Measurements from ENCODE around the gene RGL2.
A peak's percentile ranks its signal among the peaks of the same experiment; 100 is the strongest.

Gene RGL2

DNA sequence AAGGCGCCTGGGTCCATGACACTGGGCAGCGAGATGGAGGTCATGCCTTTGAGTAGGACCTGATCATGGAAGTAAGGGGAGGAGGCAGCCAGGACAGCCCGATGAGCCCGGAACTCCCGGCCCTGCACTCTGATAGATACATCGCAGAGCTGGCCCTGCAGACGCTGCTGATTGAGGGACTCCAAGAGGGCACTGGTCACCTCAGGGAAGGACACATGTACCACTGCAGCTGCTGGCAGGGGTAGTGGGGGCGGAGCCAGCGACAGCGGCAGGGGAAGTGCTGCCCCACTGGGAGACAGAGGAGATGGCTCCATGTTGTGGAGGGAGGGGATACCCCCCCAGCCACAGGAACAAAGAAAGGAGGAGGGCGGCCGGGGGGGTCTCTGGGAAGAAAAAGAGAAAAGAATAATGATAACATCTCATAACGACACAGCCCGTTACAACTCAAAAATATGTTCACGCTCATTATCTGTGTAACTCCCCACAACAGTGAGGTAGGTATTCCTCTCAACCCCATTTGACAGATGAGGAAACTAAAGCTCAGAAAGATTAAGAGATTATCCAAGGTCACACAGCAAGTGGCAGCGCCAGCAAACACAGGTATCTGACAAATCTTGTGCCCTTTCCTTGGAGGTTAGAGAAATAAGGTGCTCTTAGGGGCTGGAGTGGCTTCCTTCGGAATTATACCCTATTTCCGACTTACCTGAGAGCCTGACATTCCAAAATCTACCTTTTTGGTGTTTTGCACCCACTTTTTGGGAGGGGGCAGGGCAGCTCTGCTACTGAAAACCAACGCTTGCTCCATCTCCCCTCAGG, 18.1 kb upstream of the RGL2 start:
- no peak for DNase-seq (ENCODE audit: low spot score)

DNA sequence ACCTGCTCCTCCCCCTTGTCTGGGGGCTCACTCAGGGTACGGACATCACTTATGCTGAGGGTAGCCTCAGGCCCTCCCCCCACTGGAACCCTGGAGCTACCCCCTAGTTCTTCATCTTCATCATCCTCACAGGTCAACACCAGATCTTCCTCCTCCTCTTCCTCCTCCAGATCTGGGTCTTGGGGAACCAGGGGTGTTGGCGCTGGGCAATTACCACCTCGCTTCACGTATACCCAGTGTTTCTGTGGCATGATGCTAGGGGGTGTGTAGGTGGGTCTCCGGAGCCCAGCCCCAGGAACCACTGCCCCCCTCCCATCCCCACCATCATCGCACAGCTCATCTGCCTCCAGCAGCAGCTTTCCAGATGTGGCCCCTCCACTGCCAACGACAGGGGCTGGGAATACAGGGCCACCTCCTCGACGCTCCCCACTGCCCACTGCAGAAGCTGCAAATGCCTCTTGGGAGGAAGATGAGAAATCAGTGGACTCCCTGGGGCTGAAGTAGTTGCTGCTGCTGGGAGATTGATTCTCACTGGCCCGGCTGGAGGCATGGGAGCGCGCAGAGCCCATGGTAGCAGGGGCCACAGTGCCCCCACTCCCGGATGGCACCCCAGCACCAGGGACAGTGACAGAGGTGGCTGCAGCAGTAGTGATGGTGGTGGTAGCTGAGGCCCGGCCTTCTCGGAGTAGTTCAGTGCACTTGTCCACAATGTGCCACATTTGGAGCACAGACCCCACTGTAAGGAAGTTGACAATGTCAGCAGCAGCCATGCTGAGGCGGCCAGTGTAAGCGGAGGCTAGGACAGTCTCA, 17.3 kb upstream of the RGL2 start:
- DNase-seq (ENCODE audit: low spot score): no peak

- DNase-seq (ENCODE audit: low spot score): no peak
These were observed 16.4 kb upstream of the RGL2 start for GRCh38 chr6:33314943-33315792.

DNA sequence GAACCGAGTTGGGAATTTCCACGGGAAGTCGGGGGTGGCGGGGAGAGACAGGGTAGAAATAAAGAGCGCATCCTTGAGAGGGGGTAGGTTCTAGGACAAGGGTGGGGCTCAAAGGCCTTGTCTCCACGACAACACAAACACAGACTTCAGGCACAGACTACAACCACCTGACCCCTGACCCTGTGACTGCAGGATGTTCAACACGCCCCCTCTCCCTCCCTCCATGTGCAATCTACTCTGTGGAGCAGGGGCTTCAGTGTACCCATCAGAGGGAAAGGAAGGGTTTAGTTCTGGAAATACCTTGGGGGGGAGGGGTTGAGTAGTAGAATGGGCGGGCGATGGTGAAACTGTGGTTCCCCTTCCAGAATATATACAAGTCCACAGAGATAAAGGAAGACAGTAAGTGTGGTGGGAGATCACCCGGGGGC, 15.8 kb upstream of the RGL2 start:
- DNase-seq (ENCODE audit: low spot score): peak; percentile 75

GRCh38 chr6:33313709-33314514, 15.2 kb upstream of the RGL2 start, which contains the start of gene TAPBP:
TAPBP (minus strand) TSS chr6:33314078; CDS start chr6:33314041, 37 bp downstream.
- peak; percentile 62 for DNase-seq (ENCODE audit: low spot score)

DNA sequence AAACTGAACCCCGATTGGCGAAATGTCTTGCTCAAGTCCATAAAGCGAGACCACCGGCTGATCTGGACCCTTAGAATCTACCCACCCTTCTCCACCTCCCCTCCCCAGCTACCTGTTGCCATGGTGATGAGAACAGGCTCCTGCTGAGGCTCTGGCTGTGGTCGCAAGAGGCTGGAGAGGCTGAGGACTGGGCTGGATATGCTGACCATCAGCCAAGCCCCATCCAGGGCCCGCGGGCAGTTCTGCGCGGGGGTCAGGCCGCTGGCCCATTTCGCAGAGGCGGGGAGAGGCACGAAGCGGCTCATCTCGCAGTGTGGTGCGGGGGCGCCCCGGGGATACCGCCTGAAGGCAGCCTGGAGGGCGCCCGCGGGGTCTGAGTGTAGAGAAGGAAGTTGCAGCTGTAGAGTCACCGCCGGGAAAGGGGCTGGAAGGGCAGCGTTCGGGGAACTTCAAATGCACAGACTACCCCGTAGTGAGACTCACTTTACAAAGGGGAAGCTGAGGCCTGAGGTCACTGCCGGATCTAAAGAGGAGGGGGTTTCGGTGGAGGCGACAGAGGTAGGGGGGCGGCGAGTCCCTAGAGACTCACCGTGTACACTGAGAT, 14.5 kb upstream of the RGL2 start:
- peak; percentile 65 for DNase-seq (ENCODE audit: low spot score)

GRCh38 chr6:33312361-33313104, 13.8 kb upstream of the RGL2 start:
- peak; percentile 68 for DNase-seq (ENCODE audit: low spot score)

DNA sequence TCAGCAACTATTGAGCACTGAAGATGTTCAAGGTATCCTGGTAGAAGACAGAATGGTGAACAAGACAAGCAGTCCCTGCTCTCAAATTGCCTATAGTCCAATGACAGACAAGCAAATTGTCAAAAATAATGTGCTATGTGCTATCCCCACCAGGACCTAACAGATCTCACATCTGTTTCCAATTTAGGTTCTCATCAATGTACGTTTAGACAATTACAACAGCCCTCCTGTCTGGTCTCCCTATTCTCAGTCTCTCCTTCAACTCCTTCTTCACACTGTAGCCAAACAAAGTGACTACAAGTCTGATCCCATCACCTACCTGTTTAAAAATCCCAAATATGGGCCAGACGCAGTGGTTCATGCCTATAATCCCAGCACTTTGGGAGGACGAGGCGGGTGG, 7.6 kb upstream of the RGL2 start:
- no peak for DNase-seq (ENCODE audit: low spot score)

DNA sequence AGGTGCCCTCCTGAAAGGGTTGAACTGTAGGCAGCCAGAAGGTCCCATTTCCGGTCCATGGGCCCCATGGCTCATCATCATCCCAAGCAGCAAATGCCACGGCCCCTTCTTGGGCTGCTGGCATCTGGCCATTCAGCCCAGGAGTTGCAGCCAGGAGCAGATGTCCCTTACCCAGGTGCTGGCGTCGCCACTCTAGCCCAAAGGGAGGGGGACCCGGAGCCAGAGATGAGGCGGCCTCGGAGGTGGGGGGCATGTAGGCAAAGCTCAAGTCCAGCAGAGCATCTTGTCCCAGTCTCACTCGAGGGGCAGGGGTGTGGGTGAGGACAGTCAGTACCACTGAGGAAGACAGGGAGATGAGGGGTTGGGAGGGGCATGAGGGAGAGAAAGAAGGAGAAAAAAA, 6.3 kb upstream of the RGL2 start:
- DNase-seq (ENCODE audit: low spot score): no peak

- DNase-seq (ENCODE audit: low spot score): no peak
These were observed 5.5 kb upstream of the RGL2 start for GRCh38 chr6:33304216-33304615.

- DNase-seq (ENCODE audit: low spot score): no peak
These were observed 3.1 kb upstream of the RGL2 start for GRCh38 chr6:33301877-33302276.

- DNase-seq (ENCODE audit: low spot score): peak; percentile 95
These were observed 649 bp upstream of the RGL2 start for GRCh38 chr6:33299237-33299944.

- peak; percentile 89 for DNase-seq (ENCODE audit: low spot score)
These were observed 578 bp downstream of the RGL2 start for GRCh38 chr6:33297956-33298772.

DNA sequence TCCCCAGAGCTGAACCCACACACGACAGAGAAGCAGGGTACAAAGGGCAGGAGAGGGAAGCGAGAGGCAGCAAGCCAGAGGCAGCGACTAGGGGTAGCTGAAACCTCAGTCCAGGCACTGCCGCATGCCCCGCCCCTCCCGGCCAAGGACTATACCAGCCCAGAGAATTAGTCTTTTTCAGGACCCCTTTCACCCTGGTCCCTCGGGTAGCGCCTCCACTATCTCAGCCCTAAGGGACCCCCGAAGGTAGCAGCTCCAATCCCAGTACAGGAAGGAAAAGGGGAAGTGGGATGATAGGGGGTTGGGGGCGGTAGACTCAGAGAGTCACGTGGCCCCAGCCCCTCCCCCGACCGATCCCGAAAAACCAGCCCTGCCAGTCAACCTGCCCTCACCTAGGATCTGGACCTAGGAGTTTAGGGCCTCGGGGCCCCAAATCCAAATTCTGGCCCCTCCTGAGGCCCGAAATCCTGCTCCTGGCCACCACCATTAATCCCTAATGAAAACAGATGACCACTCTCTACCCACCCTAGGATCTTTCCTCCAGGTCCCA, 1.3 kb downstream of the RGL2 start:
- DNase-seq (ENCODE audit: low spot score): no peak

- DNase-seq (ENCODE audit: low spot score): no peak
These were observed 1.8 kb downstream of the RGL2 start for GRCh38 chr6:33296797-33297405.

DNA sequence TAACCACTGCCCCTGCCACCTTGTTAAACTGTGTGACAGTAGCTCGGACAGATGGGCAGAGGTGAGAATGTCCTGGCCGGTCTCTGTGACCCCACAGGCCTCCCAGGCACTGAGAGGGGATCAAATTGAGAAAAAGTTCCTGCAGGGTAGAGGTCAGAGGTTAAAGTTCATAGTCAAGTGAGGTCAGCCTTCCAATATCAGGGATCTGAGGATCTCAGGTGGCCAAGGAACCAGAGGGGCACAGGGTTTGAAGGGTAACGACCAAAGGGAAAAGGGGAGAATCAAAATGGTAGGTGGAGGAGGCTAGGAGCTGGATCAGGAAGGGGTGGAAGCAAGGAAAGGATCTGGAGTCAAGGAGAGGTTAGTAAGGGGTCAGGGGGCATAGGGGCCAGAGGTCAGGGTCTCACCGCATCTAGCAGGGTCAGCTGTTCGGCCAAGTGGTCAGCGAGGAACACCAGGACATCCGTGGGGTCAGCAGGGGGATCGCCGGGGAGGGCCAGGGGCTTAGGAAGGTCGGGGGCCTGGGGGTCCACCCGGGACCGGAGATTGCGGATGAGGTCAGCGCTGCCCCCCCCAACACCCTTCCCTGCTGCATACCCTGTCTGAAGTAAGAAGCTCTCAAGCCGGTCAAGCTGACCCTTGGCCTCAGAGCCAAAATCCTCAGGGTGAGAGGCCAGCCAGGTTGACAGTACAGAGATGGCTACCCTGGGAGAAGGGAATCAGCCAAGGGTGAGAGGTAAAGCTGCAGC, 2.9 kb downstream of the RGL2 start:
- no peak for DNase-seq (ENCODE audit: low spot score)
